GM19438 (cell line): Measurements from ENCODE around the gene DNAJC7.
A peak's percentile ranks its signal among the peaks of the same experiment; 100 is the strongest.
"Not testable (repeated sequence)": the region's sequence is repeated elsewhere in the genome, so short reads cannot be mapped to it uniquely, and the experiment has no call there.

Experiments used
- ATAC-seq: cut with Tn5 transposase; IDR thresholded peaks from one replicate; pipeline ENCODE4 v1.9.1; 2021; ENCODE audit warnings: low read depth; ENCODE audit not compliant: unreplicated experiment

DNAJC7 gene

DNA sequence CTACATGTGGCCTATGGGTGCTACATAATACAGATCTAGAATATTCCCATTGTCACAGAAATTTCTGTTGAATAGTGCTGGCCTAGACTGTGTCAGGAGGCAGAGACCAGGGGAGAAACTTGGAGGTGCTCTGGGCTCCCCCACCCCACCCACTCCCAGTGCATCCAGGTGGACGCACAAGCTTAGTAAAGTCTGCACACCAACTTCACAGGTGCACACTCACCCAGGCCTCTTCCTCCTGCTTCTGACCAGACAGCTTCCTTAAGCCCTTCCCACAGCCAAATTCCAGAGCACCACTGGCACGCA, 58.3 kb downstream of the DNAJC7 start:
- ATAC-seq = no peak

DNA sequence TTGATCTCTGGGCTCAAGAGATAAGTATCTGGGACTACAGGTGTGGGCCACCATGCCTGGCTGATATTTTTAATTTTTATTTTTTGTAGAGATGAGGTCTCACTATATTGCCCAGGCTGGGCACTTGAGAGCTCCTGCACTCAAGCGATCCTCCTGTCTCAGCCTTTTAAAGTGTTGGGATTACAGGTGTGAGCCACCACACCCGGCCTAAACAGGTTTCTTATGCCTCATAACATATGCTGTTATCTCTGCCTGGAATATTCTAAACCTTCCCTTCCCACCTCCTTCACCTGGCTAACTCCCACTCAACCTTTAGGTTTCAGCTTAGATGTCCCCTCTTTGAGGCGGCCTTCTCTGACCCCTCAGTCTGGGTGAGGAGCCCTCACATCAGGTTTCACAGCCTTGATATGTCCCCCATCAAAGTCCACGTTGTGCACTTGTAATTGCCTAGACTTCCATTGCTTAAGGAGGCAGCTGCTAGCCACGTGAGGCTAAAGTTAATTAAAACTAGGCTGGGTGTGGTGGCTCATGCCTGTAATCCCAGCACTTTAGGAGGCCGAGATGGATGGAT, 59.3 kb downstream of the DNAJC7 start:
- no peak for ATAC-seq

DNA sequence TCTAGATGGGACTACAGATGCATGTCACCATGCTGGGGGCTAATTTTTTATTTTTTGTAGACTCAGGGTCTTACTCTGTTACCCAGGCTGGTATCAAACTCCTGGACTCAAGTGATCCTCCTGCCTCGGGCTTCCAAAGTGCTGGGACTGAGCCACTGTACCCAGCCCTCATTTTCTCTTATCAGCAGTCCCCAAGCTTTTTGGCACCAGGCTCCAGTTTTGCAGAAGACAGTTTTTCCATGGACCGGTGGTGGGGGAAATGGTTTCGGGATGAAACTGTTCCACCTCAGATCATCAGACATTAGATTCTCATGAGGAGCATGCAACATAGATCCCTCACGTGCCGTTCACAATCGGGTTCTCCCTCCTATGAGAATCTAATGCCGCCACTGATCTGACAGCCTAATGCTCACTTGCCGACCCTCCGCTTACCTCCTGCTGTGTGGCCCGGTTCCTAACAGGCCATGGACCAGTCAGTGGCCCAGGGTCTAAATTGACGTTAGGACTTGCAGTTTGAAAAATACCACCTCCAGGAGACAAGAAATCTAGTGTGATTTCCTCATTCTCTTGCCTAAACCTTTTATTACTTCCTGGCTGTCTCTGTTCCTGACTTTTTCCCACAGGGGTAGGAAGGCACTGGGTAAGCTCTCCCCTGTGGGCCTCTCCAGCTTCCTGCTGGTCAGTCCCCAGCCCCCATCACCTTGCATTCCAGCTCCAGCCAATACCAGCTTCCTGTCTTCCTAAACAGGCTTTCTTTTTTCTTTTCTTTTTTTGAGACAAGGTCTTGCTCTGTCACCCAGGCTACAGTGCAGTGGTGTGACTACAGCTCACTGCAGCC, 60.0 kb downstream of the DNAJC7 start:
- no peak for ATAC-seq

DNA sequence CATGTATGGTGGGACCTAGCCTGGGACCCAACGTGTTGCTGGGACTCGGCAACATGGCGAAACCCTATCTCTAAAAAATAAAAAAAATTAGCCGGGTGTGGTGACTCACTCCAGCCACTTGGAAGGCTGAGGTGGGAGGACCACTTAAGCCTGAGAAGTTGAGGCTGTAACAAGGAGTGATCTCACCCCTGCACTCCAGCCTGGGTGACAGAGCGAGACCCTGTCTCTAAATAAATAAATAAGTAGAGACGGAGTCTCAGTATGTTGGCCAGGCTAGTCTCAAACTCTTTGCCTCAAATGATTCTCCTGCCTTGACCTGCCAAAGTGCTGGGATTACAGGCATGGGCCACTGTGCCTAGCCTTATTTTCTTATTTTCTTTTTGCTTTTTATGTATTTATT, 60.7 kb downstream of the DNAJC7 start:
- ATAC-seq = no peak

DNA sequence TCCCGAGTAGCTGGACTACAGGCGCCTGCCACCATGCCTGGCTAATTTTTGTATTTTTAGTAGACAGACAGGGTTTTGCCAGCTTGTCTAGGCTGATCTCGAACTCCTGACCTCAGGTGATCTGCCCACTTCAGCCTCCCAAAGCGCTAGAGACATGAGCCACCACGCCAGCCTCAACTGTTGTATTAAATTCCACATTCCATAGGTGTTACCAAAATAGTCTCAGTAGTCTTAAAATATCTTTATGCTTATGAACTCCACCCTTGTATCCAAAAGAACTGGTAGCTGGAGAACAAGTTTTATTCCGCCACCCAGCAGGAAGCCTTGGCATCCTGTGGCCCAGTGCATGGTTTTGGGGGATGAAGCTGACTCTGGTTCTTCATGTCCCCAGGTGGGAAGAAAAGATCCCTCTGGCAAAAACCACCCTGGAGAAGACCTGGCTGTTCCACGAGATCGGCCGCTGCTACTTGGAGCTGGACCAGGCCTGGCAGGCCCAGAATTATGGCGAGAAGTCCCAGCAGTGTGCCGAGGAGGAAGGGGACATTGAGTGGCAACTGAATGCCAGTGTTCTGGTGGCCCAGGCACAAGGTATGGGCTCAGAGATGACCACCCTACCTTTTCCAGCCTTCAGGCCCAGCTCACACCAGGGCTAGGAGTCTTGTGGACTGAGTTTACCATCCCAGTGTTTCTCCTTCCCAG, 68.3 kb downstream of the DNAJC7 start:
- no peak for ATAC-seq

DNA sequence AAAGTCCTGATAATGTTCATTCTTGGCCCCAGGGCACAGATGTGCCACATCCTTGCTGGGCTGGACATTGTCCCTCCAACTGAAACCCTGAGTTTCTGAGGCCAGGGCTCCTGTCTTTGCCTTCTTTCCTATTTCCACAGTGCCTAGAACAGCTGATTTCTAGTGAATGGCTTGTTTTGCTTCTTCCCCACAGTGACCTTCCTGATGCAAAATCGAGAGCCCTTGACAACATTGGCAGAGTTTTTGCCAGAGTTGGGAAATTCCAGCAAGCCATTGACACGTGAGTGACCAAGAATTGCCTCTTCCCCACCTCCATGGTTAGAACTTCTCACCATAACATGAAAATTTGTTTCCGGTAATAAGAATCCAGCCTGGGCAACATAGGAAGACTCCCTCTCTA, 72.3 kb downstream of the DNAJC7 start:
- ATAC-seq = no peak

DNA sequence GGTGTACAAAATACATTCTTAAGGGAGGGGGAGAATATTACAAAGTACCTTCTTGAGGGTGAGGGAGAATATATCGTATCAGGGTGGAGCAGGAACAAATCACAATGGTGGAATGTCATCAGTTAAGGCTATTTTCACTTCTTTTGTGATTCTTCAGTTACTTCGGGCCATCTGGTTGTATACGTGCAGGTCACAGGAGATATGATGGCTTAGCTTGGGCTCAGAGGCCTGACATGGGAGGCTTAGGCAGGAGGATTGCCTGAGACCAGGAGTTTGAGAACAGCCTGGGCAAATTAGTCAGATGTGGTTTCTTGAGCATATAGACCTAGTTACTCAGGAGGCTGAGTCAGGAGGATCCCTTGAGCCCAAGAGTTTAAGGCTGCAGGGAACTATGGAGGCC, 73.7 kb downstream of the DNAJC7 start:
- no peak for ATAC-seq

DNA sequence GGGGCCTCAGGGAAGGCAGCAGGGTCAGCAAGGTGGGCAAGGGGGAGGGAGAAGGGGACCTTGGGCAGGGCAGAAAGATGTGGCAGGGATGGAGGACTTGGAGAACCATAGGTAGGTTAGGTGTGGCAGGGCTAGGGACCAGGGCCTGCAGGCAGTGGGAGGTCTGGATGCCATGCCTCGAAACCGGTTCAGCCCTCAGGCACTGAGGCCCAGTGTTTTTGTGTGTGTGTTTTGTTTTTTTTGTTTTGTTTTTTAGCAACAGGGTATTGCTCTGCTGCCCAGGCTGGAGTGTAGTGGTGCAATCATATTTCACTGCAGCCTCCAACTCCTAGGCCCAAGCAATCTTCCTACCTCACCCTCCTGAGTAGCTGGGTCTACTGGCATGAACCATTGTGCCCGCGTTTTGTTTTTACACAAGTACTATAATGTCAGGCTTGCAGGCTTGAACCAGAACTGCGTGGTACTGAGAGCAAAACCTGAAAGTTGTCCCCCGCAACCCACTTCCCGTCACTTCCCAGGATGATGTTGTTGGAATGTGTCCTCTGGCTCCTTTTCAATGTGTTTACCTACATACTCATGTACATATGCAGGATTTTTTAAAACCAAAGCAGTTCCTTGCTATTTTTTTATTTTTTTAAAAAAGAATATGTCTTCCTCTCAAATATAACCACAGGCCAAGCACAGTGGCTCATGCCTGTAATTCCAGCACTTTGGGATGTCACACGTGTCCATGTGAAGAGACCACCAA, 74.4 kb downstream of the DNAJC7 start:
- no peak for ATAC-seq

DNA sequence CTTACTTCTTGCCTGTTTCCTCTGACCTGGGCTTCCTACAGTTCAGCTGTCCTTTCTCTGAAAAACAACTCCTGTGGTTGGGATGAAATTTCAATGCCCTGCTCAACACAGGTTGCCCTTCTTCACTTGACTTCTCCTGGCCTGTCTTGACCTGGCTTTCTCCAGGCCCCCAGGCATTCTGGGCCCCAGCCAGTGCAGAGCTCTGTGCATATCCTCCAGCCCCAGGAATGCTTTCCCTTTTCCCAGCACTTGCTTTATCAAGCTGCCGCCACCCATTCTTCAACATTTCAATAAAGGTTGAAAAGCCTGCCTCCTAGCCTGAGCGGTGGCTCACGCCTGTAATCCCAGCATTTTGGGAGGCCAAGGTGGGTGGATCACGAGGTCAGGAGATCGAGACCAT, 76.1 kb downstream of the DNAJC7 start:
- ATAC-seq = no peak

DNA sequence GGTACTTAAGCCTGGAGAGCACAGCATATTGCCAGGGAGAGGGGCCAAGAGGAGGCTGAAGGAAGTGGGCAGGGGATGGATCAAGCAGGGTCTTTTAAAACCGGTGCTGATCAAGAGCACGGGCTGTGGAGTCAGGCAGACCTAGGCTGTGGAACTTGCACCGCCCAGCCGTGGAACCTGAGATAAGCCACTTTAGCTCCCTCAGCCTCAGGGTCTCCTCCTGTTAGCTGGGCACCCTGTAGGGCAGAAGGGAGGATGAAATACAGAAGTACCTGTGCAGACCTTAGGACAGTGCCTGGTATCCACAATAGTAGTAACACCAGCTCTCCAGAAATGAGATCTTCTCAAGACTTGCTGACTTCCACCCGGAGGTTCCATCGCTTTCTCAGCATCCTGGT, 77.5 kb downstream of the DNAJC7 start:
- no peak for ATAC-seq

DNA sequence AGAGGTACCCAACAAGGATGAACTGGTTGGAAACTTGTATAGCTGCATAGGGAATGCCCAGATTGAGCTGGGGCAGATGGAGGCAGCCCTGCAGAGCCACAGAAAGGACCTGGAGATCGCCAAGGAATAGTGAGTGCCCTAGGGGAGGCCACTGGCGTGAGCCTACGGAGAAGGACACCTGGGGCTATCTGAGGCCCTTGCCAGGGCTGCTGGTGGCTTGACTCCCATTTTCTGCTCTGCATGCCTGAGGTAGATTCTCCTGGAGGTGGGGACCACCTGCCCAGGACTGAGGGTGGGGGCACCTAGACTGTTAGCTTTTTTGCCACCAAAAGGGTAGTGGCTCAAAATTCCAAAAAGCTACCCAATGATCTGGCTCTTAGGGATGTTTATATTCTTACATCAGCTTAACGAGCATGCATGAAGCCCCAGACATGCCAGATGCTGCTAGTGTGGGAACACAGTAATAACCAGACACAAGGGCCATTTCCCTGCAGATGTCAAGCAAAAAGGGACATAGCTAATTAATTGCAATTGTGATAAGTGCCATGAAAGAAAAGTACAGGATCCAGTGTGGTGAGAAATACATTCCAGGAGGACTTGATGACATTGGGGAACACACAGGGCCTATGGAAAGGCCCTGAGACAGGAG, 78.1 kb downstream of the DNAJC7 start:
- no peak for ATAC-seq

DNA sequence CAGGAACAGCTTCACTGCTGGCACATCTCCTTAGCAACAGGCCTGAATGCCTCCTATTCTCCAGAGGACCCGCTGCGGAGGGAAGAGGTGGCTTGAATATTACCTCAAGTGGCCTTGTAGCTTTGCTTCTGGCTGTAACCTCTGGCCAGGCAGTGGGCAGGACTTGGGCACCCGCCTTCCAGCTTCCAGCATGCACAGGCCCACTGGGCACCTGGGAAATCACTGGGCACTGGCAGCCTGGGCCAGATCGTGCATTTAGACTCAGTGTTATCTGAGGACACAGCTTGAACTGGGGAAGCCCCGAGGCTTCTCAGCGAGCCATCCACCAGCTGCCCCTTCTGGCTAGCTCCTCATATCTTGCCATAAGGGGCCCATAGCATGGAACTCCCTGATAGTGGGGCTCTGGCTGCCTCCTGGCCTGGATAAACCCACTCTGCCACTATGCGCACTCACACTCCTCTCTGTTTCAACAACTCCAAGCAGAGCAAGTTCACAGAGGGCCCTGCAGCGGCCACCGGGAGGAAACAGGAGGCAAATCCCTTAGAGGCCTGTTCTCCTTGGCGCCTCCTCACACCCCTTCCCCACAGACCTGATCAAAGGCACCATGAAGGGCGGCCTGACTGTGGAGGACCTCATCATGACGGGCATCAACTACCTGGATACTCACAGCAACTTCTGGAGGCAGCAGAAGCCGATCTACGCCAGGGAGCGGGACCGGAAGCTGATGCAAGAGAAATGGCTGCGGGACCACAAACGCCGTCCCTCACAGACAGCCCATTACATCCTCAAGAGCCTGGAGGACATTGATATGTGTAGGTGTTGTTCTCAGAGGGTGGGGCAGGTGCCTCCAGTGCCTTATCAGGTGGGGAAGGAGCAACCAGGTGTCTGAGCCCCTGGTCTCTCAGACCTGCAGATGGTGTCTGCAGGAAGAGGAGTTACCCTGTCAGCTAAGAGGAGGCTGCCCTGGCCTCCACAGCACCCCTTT, 79.0 kb downstream of the DNAJC7 start:
- ATAC-seq = no peak

DNA sequence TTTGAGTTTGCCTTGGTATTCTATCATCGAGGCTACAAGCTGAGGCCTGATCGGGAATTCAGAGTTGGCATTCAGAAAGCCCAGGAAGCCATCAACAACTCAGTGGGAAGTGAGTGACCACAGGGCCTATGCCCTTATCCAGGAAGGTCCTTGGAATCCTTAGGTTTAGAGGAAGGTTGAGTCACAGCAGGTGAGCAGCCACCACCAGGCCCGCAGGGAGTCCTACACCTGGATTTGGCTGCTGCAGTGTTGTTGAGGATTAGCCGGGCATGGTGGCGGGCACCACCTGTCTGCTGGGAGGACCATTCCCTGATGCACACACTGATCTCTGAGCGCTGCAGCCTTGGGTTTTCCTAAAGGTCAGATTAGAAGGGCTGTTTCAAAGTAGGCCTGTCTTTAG, 81.6 kb downstream of the DNAJC7 start:
- ATAC-seq = no peak

DNA sequence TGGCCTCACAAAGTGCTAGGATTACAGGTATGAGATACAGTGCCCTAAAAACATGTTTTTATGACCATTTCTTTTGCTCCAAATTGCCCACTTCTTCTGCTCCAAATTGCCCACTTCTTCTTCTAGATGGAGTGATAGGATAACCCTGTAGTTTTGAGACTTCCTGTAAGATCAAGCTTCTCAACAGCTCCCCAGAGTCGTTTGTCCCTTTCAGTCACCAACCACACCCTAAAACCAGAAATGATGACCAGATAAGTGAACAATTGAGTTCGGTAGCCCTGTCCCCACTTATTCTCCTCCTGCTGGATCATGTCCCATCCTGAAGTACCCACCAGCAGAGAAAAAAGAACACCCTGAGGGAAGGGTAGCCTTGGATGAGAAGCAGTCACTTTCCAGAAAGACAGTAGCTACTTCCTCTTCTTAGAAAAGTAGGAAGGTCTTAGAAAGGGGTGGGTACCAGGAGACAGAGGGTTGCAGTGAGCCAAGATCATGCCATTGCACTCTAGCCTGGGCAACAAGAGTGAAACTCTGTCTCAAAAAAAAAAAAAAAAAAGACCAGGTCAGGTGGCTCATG, 84.3 kb downstream of the DNAJC7 start:
- no peak for ATAC-seq

DNA sequence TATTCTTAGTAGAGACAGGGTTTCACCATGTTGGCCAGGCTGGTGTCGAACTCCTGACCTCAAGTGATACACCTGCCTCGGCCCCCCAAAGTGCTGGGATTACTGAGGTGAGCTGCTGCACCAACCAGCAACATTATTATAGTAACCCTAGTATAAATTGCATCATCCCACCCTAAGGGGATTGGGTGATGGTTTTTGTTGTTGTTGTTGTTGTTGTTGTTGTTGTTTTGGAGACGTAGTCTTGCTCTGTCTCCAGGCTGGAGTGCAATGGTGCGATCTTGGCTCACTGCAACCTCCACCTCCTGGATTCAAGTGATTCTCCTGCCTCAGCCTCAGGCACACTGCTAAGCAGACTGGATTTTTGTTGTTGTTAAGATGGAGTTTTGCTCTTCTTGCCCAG, 85.5 kb downstream of the DNAJC7 start:
- ATAC-seq = not testable (repeated sequence)

DNA sequence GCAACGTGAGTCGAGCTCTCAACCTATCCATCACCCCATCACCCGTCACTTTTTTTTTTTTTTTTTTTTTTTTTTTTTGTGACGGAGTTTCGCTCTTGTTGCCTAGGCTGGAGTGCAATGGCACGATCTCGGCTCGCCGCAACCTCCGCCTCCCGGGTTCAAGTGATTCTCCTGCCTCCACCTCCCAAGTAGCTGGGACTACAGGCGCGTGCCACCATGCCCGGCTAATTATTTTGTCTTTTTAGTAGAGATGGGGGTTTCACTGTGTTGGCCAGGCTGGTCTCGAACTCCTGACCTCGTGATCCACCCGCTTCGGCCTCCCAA, 86.4 kb downstream of the DNAJC7 start:
- peak; percentile 14 for ATAC-seq

DNA sequence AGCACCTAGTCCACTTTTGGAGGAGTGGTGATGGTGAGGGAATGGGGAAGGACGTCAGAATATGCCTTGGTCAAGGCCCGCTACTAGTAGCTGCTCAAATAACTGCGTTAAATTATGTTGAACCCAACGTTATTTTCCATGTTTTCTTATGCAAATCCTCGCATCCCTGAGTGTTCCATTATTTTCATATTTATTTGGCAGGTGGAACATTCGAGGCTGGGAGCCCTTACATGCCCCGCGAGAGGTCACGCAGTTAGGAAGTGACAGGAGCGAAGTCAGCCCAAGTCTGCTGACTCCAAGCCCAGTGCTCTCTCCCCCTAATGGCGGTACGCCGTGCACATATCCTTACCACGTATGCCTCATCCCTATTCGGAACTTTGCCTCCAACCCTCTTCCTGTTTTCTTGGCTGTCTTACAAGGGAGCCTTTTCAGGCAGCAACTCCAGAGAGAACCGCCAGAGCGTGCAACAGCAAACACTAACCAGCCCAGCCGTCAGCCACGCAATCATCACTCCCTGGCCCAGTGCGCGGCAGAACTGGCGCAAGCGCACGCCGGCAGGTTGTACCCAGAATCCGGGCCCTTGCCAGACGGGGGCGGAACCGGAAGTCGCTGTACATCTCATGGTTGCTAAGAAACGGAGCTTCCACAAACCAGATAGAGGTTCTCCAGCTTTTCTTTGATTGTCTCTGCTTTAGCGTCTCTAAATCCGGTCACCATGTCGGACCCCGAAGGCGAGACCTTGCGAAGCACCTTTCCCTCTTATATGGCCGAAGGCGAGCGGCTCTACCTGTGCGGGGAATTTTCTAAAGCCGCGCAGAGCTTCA, 87.0 kb downstream of the DNAJC7 start, which contains the start of gene ODAD4:
Gene ODAD4, plus strand, starts transcription at position 609 of the 824 bp plus-strand sequence. Its CDS starts 107 bp downstream, at position 716.
- ATAC-seq = peak; percentile 94

DNA sequence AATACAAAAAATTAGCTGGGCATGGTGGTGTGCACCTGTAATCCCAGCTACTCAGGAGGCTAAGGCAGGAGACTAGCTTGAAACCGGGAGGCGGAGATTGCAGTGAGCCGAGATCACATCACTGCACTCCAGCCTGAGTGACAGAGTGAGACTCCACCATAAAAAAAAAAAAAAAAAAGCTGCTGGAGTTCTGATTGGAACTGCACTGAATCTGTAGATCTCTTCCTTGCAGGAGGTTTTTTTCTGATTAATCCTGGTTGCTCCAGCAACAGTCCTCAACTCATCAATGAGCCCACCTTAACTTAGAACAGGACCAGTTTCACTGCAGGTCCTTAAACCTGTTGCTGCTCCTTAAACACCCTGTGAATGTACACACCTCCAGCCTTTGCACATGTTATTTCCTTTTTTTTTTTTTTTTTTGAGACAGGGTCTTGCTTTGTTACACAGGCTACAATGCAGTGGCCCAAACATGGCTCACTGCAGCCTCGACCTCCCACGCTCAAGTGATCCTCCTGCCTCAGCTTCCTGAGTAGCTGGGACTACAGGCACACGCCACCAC, 88.5 kb downstream of the DNAJC7 start:
- no peak for ATAC-seq
